ENCODE data around the gene ATF4. TPM values are rescaled to one million over a fixed set of nuclear protein-coding genes. Genes with fewer than 3 reads are reported as not detected.
"Not testable (repeated sequence)": the region's sequence is repeated elsewhere in the genome, so short reads cannot be mapped to it uniquely, and the experiment has no call there.

The ATF4 gene
- total RNA-seq, 1 donor from 2014 or later: 213 TPM

DNA sequence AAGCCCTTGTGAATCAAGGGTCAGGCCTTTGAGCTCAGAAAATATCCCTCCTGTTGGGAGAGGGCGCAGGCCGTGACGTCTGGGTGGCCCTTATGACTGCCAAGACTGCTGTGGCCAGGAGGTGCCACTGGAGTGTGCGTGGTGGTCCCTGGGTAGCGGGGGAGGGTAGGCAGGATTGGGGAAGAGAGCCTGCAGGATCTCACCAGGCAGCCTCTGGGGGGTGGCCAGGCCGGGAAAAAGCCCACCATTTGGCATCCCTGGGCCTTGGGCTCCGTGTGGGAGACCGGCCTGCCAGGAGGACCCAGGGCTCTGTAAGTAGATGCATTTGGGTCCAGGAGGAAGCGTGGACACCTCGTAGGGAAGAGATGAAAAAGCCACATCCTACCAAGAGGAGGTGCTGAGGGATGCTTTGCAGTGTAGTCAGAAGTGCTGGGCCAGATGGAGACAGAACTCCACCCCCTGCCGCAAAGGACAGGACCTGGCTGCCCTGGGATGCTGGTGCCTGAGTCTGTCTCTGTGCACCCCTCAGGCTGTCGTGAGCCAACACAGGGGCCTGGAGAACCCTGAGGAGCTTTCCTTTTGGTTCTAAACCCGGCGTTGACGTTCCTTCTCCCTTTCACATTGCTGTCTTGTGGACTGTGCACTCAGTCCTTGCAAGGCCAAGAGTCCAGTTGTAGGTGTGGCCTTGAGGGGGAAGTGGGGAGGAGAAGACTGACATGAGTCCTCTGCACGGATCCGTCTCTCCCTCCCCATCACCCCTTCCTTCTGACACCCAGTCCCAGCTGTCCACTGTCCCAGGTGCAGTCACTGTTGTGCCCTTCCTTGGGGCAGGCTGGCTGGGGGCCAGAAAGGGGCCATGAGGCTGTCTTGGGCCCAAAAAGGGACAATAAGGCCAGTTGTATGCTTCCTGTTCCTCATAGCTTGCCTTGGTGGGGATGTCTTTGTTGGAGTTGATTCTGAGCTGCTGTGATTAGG is 31.0 kb upstream of the ATF4 start:
- no peak for DNase-seq (ENCODE audit: low read depth in 2 of 2)

DNA sequence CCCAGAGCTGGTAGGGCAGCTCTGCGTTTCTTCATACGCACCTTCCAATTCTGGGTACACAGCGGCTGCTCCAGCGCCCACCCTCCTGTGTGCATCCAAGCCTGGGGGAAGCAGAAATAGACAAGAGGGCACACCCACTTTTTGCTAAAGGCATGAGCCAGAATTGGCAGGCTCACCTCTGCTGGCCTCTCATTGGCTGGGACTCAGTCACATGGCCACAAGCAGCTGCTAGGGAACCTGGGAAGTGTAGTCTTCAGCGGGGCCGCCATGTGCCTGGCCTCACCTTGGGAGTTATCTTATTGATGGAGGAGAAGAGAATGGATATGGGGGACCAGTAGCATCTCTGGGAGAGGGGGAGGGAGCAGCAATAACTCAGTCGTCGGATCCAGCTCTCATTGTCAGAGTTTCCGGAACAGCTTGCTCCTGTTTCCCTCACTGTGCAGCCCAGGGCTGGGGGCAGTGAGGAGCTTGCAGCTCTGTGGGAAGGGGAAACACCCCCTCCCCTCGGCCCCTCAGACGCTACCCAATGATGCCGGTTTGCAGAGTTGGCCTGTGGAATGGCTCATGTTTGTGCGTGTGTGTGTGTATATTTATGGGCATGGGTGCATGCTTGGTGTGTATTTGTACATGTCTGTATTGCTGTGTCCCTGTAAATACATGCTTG is 30.1 kb upstream of the ATF4 start:
- peak; percentile 55 to 74 for DNase-seq (ENCODE audit: low read depth in 2 of 2)

DNA sequence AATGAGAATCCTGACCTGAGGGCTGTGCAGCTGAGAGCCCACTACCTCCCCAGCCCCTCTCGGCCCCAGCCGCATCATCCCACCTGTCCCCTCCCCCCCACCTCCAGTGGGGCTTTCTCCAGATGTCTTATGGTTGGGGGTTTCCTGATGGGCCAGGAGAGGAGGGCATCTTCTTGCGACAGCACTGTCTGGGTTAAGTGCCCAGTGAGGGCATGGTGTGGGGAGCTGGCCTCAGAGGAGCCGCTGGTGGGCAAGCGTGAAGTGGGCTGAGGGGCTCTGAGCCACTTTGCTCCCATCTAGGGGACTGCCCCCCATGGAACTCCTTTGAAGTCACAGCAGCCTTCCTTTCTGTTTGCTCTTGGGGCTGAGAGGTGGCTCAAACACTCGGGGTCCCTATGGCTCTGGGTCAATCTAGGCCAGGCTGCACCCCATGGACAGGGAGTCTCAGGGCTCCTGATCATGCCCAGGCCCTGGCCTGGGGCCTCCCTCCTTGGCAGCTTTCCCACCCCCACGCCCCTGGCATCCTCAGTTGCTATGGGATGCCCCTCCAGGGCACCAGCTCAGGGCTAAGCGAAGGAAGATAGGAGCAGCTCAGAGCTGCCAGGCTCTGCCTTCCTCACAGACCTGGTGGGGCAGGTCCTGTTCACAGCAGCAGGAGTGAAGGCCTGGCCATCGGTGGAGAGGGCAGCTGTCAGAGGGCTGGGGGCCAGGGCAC is 29.2 kb upstream of the ATF4 start:
- DNase-seq (ENCODE audit: low read depth in 2 of 2): no peak

DNA sequence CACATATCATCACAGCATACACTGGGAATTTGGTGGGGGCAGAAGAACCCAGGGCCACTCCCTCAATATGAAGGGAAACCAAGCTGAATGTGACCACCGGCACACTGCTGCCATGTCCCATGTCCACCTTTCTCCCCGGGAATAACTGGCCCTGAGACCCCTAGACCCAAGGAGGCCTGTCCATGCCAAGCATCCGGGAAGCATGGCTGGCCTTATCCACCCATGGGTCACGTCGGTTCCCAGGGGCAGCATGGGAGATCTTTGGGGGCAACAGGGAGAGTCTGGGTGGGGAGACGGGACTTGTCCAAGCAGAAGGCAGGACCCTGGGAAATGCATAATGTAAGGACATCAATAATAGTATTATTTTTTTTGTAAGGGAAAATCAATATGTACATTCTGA is 28.7 kb upstream of the ATF4 start:
- DNase-seq (ENCODE audit: low read depth in 2 of 2): no peak

DNA sequence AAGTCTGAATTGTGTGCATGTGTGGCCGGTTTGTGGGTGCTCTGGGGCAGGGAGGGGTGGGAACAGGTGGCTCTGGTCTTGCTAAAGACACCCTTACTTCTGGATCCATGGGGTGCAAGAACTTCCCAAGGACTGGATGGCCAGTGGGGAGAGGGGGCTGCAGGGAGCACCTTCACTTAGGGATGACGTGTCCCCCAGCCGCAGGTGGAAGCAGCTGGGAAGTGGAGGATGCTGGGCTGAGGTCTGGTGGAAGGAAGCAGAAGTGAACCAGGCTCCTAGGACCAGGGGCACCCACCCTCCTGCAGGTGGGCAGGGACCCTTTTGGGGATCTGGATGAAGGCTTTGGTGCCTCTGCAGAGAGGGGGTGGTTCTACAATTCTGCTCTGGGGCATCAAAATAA is 28.2 kb upstream of the ATF4 start:
- DNase-seq (ENCODE audit: low read depth in 2 of 2): no peak

DNA sequence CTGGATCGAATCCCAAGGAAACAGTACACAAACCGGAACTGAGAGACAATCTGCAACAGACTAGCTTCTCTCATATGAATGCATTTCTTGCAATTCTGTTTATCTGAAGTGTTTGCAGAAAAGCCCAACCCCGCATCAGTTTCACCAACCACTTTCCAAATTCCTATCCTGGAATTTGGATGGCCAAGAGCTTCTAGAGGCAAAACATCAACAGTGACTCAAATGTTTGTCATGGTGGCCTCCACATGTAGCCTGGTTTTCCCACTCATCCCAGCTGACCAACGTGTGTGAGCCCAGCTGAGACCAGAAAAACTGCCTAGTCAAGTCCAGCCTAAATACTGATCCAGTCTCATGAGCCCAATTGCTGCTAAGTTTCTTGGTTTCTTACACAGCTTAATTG is 26.6 kb upstream of the ATF4 start:
- no peak for DNase-seq (ENCODE audit: low read depth in 2 of 2)

DNA sequence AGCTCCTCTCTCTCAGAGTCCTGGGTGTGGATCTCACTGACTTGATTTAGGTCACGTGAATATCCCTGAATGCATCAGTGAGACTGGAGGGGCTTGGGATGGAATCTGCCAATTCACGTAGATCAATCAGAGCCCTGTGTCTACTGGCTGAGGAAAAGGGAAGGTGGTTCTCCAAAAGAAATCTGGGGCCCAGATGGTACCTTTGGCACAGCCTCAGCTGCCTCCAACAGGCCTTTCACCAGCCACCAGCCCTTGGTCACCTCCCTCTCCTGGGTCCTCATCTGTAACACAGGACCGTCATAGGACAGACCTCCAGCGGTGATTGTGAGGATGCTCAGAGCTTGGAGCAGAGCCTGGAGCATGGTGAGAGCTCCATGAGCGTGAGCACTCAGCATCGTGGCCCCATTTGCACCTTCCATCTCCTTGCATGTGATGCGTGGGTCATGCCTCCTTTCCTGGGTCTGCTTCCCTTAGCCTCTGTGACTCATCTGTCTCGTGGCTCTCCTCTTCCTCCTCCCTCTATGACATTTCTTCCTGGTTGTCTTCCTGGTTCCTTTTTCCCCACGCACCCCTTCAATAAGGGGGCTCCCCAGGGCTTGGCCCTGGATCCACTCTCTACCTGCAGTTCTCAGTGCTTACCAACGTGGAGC is 25.8 kb upstream of the ATF4 start:
- DNase-seq (ENCODE audit: low read depth in 2 of 2): peak in 1 of 2 donors; percentile 36

DNA sequence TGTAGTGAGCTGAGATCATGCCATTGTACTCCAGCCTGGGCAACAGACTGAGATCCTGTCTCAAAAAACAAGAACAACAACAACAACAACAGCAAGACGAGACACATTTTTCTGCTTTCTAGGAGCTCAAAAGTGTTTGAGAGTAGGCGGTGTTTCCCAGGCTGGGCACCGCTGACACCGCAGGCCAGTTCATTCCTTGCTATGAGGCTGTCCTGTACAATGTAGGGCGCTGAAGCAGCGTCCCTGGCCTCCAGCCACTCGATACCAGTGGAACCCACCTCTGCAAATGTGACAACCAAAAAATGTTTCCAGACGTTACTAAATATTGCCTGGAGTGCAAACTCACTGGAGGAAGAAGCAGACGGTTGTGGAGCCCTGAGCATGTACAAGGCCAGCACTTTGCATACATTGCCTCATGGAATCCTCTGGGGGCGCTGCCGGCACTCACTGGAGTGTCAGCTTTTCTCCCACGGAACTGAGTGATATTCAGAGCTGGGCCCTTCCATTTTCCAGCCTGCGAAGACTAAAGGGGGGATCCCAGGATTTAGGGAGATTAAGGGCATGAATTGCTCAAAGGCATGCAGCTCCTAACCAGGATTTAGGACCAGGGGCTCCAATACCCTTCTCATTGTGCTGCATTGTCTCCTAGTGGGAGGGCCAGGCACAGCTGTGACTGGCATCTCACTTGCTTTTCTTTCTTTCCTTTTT is 24.1 kb upstream of the ATF4 start:
- DNase-seq (ENCODE audit: low read depth in 2 of 2): peak; percentile 75 to 82

DNA sequence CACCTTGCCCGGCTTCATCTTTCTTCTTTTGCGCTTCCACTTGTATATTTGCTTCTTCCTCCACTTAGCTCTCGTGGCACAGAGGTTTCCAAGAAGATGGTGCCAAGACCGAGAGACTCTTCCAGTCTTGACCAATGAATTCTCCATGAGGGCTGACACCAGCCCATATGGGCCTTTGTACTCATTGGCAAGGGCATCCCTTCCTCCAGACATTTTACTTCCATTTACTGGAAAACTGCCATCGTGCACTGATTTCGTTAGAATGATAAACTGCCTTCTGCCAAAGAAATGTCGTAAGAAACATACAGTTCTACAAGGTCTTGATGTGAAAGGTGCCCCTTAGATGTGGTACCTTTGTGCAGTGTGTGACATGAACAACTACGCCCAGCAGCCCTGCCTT is 22.9 kb upstream of the ATF4 start:
- DNase-seq (ENCODE audit: low read depth in 2 of 2): no peak

DNA sequence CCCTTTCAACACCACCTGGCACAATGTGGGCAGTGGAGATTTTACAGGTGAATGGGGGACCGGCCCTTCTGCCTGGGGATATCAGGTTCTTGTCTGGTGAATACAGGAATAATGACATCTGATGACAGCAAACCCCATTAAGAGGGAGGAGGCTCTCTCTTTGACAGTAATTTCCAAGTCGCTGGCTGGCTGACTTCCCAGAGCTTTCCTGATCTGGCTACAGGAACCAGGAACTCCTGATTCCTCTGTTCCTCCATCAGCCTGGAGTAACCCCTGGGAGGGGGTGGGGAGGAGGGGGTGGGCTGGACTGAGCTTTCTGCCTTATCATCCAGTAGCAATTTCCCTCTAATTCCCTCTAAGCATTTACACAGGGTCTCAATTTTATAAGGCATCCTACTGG is 22.0 kb upstream of the ATF4 start:
- DNase-seq (ENCODE audit: low read depth in 2 of 2): peak in 1 of 2 donors; percentile 62

DNA sequence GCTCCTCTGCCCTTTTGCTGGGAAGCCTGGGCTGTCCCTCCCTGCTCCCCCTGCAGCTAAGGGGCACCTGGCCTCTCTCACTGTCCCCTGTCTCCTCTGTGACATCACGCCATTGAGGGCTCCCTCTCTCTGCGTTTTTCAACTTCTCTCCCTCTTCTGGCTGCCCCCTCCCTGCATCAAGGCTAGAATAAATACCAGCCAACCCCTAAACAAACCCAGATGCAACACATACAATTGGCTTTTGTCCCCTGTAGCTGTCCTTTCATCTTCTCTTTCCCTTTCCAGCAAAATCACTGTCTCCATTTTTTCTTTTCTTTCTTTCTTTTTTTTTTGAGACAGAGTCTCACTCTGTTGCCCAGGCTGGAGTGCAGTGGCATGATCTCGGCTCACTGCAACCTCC is 21.6 kb upstream of the ATF4 start:
- no peak for DNase-seq (ENCODE audit: low read depth in 2 of 2)

DNA sequence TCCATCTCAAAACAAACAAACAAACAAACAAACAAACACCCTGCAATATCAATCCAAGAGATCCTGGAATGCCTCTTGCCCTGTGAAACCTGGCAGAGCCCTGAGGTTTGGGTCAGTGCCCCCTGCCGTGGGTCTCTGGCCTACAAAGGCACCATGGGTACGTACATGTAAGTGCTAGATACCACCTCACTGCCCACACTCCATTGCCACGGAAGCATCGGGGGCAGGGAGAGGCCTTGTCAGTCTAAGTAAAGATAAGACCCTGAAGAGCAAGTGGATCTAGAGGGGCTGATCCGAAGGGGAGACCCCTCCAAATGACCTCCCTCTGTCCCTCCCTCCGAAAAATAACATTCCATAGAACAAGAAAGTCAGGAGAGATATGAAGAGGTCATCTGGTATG is 20.3 kb upstream of the ATF4 start:
- DNase-seq (ENCODE audit: low read depth in 2 of 2): no peak

DNA sequence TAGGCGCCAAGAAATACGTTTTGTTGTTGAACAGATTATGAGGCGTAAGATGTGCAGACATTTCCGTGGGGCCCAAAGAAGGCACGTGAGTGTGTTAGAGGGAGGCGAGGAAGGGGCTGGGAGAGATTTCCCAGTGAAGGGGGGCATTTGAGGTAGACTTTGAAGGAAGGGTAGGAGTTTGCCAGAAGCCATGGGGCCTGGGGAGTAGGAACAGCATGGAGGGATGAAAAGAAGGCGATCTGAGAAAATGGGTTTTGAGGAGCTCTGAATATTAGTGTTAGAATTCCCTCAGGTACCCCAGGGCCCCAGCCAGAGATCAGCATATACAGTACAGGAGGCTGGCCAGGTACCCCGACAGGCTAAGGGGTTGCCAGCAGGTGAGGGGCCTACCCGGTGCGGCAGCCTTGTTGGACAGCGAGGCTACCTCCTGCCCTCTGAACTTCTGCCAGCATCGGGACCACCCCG is 18.7 kb upstream of the ATF4 start:
- no peak for DNase-seq (ENCODE audit: low read depth in 2 of 2)

DNA sequence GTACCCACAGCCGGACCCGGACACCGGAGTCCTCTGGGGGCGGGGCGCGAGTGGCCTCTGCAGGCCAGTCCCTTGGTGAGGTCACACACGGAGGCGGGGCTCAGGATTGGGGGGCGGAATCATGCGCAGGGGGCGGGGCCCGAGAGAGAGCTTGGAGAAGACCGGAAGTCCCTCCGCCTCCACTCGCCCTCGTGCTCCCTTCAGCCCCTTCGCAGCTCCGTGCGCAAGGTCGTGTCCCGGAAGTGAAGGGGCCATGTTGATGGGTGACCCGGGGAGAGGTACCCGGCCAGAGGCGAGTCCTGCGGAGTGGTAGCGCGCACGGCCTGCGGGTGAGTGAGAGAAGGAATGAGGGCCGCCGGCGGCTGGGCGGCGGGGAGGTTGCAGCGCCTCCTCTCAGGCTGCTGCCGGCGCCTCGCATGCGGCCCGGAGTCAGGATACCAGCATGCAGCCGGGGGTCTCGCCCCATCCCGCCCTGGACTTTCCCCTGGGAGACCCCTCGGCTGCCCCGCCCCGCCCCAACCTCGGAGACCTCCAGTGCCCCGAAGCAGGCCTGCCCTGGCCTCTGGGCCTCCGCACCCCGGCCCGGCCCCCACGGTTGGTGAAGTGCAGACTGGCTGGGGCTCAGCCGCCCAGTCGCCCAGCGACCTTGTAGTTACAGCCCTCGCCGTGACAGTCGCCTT is 18.1 kb upstream of the ATF4 start, which contains the start of gene MIEF1:
TSS of gene MIEF1 (plus strand) at position 182 of the 680 bp plus-strand sequence. CDS start 9,005 bp downstream, outside the sequence.
- DNase-seq (ENCODE audit: low read depth in 2 of 2): peak; percentile 93 to 94

DNA sequence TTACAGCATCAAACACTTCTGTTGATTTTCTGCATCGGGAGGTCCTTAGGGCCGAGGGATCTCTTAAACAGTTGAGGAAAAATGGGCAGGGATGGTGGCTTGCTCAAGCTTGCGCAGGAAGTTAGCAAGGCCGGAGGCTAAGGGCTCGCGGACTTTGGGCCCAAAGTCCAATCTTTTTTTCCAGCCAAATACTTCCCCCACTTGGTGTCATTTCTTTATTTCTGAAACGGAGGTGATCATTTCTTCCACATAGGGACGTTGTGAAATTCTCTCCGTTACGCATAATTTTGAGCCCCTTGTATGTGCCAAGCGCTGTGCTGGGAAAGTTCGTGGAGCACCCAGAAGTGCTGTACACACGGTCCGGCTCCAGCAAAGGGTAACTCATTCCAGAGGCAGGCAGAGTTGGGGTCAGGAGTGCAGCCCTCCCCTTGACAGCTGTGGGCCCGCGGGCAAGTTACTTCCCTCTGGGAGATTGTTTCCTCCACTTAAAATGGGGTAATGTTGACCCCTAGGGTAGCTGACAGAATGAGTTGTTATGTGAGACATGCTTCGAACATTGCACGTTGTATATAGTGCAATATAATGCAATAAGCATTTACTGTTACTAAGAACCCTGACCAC is 17.5 kb upstream of the ATF4 start:
- DNase-seq (ENCODE audit: low read depth in 2 of 2): no peak

DNA sequence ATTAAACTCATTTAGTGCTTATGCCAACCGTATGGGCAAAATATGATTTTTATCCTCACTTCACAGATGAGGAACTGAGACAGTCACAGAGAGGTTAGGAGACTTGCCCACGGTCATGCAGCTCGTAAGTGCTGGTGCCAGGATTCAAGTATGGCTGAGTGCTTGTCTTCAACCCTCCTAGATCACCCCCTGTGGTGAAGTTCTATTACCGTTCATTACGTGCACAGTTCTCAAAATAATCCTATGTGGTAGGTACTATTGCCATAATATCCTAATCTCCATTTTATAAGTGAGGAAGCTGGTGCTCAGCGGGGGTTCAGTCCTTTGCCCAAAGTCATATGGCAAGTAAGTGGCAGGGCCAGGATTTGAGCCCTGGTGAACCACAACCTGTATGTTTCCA is 16.7 kb upstream of the ATF4 start:
- no peak for DNase-seq (ENCODE audit: low read depth in 2 of 2)

DNA sequence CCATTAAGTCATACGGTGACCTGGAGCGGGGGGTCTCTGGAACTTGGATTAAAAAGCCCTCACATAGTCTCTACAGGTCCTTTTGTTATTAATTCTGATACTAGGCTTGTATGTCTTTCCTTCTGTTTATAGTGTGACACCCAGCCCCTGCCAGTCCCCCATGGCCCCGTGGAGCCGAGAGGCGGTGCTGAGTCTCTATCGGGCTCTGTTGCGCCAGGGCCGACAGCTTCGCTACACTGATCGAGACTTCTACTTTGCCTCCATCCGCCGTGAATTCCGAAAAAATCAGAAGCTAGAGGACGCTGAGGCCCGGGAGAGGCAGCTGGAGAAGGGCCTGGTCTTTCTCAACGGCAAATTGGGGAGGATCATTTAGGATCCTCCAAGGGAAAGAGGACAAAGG is 16.3 kb upstream of the ATF4 start:
- DNase-seq (ENCODE audit: low read depth in 2 of 2): no peak

DNA sequence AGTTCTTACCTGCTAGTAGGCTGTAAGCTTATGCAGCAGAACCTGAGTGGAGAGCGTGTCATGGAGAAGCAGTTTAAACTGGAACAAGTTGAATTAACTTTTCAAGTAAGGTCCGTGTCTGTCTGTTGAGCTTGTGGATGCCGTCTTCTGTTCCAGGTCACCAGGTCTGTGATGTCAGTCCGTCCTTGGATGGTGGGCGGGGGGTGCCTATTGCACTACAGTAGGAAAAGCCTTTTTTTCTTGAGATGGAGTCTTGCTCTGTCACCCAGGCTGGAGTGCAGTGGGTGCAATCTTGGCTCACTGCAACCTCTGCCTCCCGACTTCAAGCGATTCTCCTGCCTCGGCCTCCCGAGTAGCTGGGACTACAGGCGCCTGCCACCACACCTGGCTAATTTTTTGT is 13.3 kb upstream of the ATF4 start:
- DNase-seq (ENCODE audit: low read depth in 2 of 2): not testable (repeated sequence)

DNA sequence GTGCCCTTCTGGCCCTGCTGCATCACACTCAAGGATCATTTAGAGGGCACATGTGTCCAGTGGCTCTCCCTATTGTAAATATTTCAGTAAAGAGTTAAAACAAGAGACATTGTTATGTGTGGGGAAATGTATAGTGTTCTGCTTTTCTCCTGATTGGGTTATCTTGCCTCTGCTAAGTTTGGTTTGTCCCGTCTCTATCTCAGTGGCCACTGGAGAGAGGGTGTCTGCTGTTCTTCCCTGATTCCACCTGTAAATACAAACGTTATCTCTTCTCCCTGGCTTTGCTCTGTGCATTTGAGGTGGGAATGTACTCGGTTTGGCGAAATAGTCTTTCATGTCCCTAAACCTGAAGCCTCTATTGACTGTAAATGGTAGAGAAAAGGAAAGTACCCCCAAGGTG is 12.0 kb upstream of the ATF4 start:
- DNase-seq (ENCODE audit: low read depth in 2 of 2): no peak
